Fibroblast of skin of right quadriceps (primary cell): ENCODE results near the gene MT1A.

Experiments used
- DNase-seq: peaks from one replicate; pipeline ENCODE4 v3.0.0-alpha.2; 2013

The MT1A gene

DNA sequence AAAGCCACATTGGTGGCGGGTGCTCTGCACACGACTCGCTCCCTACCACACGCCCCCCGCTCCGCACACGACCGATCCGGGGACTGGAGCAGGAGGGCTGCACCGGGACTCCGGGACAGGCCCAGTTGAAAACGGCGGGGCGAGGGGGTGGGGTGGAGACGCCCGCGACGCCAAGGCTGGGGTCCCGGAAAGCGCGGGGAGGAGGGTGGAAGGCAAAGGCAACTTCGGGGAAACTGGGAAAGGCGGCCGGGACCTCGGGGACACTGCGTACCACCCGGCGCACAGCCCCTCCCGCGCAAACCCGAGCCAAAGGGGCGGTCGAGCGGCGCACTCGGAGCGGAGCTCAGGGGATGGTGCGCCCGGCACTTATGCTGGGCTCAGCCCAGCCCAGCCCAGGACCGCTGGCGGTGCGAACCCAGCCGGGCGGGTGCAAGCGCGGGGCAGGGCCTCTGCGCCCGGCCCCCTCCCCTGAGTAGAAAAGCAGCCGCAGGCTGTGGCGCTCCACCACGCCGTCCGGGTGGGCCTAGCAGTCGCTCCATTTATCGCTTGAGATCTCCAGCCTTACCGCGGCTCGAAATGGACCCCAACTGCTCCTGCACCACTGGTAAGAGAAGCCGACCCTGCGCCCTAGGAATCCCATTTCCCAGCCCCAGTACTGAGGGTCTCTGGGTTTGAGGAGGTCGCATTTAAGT lies 6.2 kb upstream of the MT1A start, which contains the start of gene MT1M:
MT1M (plus strand) TSS at position 504 of the 692 bp plus-strand sequence; CDS start at position 577, 73 bp downstream.
- DNase-seq, result no peak

DNA sequence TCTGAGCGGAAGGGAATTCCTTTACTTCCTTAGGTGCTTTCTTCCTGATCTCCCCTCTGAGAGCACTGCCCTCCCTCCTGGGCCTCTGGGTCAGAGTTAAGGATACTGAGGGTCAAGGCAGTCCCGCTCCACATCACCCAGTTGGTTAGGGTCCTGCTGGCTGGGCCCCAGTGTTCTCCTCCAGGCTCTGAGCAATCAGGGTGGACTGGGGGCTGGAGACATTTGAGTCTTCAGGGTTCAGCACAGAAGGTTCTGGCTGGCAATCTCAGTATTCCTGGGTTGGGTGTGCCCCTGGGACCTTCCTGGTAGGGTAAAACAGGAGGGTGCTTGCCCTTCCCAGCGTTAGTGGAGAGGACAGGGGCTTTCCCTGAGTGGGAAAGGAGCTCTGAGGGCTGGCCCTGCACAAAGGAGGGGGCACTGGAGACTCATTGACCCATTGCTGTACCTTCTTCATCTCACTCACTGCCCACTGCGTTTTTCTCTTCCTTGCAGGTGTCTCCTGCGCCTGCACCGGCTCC lies 5.6 kb upstream of the MT1A start:
- no peak for DNase-seq

DNA sequence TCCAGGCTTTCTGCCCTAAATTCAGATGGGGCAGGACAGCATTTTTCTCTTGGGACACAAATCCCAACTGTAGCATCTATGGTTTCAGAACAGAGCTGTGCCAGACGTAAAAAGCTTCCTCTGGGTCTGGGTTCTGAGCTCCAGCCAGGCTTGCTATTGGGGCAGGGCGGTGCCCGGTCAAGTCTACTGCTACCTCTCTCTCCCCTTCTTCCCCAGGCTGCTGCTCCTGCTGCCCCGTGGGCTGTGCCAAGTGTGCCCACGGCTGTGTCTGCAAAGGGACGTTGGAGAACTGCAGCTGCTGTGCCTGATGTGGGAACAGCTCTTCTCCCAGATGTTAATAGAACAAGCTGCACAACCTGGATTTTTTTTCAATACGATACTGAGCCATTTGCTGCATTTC lies 4.9 kb upstream of the MT1A start:
- no peak for DNase-seq

DNA sequence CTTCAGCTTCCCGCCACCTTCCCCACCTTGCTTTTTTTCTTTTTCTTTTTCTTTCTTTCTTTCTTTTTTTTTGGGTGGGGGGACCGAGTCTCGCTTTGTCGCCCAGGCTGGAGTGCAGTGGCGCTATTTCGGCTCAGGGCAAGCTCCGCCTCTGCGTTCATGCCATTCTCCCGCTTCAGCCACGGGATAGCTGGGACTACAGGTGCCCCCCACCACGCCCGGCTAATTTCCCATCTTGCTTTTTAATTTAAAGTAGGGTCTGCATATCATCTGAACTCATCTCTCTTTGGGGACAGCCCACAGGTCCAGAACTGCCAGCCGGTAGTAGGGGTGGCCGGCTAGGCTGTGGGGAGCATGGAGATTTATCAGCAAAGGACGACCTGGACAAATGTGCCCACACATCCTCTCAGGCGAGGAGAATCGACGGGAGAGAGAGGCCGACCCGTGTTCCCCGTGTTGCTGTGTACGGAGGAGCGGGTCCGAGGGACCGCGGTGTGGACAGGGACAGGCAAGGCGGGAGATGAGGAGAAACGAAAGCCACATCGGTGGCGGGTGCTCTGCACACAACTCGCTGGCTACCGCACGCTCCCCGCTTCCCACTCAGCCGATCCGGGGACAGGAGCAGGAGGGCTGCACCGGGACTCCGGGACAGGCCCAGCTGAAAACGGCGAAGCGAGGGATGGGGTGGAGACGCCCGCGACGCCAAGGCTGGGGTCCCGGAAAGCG lies 3.6 kb upstream of the MT1A start:
- DNase-seq, result no peak

DNA sequence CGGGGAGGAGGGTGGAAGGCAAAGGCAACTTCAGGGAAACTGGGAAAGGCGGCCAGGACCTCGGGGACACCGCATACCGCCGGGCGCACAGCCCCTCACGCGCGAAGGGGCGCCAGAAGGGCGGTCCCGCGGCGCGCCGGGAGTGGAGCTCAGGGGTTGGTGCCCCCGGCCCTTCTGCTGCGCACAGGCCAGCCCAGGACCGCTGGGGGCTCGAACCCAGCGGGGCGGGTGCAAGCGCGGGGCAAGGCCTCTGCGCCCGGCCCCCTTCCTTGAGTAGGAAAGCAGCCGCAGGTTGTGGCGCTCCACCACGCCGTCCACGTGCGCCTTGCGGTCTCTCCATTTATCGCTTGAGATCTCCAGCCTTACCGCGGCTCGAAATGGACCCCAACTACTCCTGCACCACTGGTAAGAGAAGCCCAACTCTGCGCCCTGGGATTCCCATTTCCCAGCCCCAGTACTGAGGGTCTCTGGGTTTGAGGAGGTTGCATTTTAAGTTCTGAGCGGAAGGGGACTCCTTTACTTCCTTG lies 3.0 kb upstream of the MT1A start:
- DNase-seq, result no peak

DNA sequence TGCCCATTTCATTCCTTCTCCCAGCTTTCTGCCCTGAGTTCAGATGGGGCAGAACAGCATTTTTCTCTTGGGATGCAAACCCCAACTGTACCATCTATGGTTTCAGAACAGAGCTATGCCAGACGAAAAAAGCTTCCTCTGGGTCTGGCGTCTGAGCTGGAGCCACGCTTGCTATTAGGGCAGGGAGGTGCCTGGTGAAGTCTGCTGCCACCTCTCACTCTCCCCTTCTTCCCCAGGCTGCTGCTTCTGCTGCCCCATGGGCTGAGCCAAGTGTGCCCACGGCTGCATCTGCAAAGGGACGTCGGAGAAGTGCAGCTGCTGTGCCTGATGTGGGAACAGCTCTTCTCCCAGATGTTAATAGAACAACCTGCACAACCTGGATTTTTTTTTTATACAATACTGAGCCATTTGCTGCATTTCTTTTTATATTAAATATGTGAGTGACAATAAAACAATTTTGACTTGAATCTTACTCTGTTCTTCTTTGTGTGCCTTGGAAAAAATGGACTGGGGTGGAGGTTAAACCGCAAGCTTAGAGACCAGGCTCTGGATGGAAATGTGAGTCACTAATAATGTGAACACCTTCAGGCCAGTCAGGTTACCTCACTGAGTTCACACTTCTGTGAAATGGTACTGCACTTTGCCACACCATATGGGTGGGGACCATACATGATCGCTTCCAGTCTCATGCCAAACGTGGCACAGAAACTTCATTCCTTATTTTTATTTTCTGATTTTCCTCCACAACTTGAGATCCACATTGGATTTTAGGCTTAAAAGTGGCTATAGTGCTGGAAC lies 1.7 kb upstream of the MT1A start:
- no peak for DNase-seq

DNA sequence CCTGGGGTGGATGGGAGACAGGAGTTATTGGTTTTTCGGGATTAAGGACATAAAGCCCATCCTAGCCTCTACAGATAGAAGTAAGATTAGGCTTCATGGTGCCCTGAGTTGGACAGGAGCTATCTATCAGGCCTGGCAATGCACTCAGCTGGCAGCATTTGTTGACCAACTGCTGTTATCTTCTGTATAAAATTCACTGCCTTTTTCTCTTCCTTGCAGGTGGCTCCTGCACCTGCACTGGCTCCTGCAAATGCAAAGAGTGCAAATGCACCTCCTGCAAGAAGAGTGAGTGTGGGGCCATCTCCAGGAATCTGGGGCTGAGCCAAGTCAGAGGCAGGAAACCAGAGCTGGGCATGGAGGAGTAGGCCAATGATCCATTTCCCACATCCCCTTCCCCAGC lies 579 bp downstream of the MT1A start:
- no peak for DNase-seq

DNA sequence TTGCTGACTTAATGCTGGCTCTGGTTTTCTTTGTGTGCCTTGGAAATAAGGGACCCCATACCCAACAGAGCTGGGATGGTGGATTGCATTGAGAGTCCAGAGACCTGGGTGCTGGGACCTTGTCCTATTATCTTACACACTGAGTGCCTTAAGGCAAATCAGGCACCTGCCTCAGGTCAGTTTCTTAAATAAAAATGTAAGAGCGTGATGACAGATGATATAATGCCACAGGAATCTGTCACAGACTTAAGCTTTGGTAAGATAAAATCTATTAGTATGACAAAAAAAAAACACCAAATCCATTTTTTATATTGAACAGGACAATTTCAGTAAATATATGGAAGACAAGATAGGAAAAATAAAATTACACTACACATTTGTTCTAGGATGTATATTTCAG lies 1.6 kb downstream of the MT1A start:
- DNase-seq, result no peak

DNA sequence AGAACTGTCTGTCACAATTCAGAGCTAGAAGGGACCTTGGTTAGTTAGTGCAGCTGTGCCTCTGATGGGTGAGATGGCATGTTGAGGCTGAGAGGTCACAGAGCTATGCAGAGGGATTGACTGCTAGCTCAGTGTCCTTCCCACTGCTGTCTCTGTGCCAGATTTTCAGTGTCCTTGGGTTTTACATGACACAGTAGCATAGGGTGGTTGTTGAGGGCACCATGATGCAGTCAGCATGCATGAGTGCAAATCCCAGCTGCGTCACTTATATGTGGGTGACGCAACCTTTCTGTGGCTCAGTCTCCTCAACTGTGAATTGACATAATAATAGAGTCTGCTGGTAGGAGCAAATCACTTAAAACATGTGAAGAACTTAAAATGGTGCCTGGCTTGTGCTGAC lies 2.7 kb downstream of the MT1A start:
- DNase-seq, result no peak

DNA sequence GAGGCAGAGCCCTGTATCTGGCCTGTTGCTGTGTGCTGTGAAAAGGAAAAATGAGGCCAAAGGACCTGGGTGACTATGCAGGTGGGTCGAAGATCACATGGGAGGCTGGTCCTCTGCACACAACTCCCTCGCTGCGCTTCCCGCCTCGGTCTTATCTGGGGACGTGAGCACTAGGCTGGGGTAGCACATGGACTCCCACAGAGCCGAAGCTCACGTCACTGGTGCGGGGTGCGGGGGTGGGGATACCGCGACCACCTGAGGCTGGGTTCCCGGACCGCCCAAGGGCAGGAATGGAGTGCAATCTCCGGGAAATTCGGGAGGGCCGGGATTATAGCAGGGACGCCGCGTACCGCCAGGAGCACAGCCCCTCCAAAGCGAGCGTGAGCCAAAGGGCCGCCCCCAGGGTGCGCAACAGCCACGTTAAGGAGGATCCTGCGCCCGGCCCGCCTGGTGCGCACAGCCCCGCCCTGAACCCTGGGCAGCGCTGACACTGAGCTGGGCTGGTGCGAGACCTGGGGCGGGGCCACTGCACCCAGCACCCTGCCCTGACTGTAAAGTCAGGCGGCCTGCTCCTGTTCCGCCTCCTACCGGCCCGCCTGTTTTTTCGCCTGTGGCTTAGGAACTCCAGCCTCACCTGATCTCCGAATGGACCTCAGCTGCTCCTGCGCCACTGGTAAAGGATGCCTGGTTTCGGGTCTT lies 4.8 kb downstream of the MT1A start:
- DNase-seq, result peak; percentile 11

DNA sequence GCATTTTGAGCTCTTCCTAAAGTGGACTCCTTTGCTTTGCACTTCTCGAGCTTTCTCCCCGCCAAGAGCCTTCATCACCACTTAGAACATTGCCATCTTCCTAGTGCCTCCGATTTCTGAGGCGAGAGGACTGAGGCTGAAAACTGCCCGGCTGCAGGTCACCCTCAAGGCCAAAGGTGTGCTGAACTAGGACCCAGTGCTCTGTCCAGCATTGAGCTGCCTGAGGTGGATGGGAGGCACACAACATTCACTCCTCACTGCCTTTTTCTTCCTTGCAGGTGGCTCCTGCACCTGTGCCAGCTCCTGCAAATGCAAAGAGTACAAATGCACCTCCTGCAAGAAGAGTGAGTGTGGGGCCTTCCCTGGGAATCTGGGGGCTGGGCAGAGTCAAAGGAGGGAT lies 5.4 kb downstream of the MT1A start:
- DNase-seq, result no peak

DNA sequence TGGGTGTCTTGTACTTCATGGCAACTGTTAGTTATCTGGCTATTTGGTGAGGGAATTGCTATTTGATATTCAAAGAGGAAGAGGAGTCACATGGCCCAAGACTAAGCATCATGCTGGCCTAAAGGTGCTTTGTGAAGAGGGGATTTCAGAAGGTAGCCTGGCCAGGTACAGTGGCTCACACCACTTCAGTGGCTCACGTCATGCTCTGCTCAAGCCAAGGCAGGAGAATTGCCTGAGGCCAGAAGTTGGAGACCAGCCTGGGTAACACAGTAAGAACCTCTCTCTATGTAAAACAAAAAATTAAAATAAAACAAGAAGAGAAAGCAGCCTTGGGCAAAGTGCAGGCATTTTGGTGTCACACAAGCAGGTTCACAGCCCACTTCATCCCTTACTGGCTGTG lies 6.8 kb downstream of the MT1A start:
- no peak for DNase-seq

DNA sequence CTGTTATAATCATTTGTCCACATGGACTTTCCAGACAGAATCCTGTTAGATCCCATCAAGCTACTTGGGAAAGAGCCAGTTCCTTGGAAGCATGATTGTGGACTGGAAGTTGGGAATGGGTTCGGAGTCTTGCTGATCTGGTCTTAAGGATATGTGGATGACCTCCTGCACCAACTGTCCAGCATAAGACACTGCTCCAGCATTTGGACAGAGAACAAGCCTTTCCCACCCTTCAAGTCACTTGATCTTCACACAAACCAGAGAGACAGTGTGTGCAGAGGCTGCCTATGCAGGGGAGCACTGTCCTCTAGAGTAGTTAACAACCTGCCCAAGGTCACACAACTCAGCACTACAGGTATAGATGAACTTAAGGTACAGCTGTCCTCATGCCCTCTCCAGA lies 7.4 kb downstream of the MT1A start:
- DNase-seq, result no peak

DNA sequence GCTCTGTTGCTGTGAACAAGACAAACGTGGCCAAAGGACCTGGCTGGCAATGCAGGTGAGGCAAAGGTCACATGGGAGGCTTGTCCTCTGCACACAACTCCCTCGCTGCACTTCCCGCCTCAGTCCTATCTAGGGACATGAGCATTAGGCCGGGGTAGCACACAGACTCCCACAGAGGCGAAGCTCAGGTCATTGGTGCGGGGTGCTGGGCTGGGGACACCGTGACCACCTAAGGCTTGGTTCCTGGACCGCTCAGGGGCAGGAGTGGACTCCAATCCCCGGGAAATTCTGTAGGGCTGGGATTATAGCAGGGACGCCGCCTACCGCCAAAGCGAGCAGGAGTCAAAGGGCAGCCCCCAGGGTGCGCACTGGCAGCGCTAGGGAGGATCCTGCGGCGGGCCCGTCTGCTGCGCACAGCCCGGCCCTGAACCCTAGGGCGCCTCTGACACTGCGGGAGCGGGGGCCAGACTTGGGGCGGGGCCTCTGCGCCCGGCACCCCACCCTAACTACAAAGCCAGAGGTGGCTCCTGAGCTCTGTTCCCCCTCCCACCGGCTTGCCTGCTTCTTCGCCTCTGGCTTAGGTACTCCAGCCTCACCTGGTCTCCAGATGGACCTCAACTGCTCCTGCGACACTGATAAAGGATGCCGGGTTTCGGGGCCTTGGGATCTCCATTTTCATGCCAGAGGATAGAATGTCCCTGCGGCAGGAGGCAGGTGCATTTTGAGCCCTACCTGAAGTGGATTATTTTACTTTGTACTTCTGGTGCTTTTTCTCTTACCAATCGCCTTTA lies 9.4 kb downstream of the MT1A start:
- DNase-seq, result no peak

DNA sequence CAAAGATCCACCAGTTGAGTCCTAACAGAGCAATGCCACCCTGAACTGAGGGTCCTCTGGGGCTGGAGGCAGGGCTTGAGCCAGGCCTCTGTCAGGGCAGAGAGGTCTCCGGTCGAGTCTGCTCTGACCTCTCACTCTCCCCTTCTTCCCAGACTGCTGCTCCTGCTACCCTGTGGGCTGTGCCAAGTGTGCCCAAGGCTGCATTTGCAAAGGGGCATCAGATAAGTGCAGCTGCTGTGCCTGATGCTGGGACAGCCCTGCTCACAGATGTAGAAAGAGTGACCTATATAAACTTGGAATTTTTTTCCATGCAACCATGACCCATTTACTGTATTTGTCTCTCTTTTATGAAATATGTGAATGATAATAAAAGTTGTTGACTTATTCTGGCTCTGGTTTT lies 10.8 kb downstream of the MT1A start:
- no peak for DNase-seq

DNA sequence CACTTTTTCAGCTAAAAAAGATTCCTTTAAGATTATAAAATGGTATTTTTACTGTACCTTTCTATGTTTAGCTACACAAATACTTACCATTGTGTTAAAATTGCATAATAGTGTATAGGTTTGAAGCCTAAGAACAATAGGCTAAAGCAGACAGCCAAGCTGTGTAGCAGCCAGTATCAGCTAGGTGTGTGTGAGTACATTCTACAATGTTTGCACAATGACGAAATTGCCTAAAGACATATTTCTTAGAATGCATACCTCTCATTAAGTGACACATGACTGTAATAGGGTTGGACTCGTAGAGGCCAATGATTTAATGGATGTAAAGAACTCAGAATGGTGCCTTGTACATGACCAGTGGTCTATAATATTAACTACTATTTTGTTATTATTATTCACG lies 11.4 kb downstream of the MT1A start:
- DNase-seq, result no peak

DNA sequence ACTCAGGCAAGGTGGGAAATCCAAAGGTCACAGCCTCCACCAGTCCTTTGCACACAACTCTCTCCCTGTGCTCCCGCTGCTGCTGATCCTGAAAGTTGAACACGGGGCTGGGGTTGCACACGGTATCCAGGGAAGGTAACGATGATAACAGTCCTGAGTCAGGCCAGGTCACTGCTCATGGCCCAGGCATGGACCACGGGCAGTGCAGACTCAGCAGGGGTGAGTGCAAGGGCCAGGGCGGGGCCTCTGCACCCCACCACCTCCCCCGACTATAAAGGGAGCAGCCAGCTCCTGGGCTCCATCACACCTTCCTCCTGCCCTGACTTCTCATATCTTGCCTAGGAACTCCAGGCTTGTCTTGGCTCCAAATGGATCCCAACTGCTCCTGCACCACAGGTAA lies 13.1 kb downstream of the MT1A start, which contains the start of gene MT1B:
MT1B (plus strand) TSS at position 301 of the 400 bp plus-strand sequence; CDS start at position 369, 68 bp downstream.
- DNase-seq, result no peak

DNA sequence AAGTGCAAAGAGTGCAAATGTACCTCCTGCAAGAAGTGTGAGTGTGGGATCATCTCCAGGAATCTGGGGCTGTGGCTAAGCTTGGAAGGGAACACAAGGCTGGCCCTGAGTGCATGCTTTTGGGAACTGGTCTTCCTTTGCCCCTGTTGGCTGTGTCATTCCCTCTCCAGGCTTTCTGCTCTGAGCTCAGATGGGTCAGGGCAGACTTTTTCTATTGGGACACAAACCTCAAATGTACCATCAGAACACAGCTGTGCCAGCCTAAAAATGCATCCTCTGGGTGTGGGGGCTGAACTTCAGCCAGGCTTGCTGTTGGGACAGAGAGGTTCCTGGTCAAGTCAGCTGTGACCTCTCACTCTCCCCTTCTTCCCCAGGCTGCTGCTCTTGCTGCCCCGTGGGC lies 14.1 kb downstream of the MT1A start:
- DNase-seq, result no peak

DNA sequence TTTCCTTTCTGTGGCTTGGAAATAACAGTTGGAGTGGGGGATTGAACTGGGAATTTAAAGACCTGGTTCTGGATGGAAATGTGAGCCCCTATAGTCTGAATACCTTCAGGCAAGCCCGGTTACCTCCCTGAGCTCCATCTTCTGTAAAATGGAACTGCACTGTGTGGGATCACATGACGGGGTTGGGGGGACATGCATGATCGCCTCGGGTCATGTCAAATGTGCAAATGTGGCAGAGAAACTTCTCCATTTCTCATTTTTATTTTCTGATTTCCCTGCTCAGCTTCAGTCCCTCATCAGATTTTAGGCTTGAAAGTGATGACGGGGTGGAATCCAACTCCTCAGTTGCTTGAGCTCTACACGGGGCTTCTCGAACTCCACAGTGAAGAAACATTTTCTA lies 14.8 kb downstream of the MT1A start:
- DNase-seq, result no peak

DNA sequence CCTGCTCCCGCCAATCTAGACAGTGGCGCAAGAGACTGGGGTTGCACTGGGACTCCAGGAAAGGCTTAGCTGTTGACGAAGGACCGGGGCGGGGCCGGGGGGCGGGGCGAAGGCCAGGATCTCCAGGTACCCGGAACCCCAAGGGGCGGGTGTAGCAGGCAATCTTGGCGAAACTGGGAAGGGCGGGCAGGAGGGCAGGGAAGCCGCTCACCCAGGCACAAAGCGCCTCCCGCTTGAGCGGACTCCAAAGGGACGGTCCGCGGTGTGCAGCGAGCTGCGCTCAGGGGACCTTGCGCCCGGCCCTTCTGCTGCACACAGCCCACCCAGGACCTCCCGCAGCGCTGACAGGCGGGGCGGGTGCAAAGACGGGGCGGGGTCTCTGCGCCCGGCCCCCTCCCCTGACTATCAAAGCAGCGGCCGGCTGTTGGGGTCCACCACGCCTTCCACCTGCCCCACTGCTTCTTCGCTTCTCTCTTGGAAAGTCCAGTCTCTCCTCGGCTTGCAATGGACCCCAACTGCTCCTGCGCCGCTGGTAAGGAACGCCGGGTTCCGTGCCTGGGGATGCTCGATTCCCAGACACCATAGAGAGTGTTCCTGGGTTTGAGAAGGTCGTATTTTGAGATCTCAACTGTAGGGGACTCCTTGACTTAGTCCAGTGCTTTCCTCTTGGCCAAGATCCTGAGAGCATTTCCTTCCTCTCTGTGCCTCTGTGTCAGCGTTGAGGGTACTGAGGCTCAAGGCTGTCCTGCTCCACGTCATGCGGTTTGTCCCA lies 19.3 kb downstream of the MT1A start, which contains the start of gene MT1F:
MT1F (plus strand) TSS at position 405 of the 772 bp plus-strand sequence; CDS start at position 505, 100 bp downstream.
- peak; percentile 9 for DNase-seq
